WTC11 (cell line): Measurements from ENCODE around the gene DHX57. TPM values are rescaled to one million over a fixed set of nuclear protein-coding genes. Genes with fewer than 3 reads are reported as not detected.

Source experiments
- ATAC-seq: fragments of 200-7000 bp; cut with Tn5 transposase; 2 replicates; pipeline ENCODE4 v1.10.0; 2021; ENCODE audit warnings: mild to moderate bottlenecking, moderate library complexity
- CTCF ChIA-PET: fragments of 300-600 bp; sonication (Branson Sonifier 250); formaldehyde crosslinking; loops from one replicate; lab custom pipeline; 2021; ENCODE audit warnings: antibody characterized with exemption; lab: Charles Lee
- POLR2A ChIA-PET: fragments of 350-600 bp; sonication (Branson Sonifier 250); formaldehyde crosslinking; loops from one replicate; lab custom pipeline; 2021; ENCODE audit warnings: antibody characterized with exemption; lab: Charles Lee
- DNase-seq: peaks from one replicate; pipeline ENCODE4 v3.0.0; 2021; ENCODE audit warnings: low spot score
- H3K27ac Mint-ChIP-seq: 2 replicates; pipeline ENCODE4 v1.8.0; 2021; ENCODE audit warnings: mixed read lengths
- H3K27me3 Mint-ChIP-seq: 2 replicates; pipeline ENCODE4 v1.8.0; 2021; ENCODE audit warnings: low read depth, mild to moderate bottlenecking, moderate library complexity, mixed read lengths
- H3K36me3 Mint-ChIP-seq: 2 replicates; pipeline ENCODE4 v1.8.0; 2021; ENCODE audit warnings: mixed read lengths
- H3K4me1 Mint-ChIP-seq: 2 replicates; pipeline ENCODE4 v1.8.0; 2022; ENCODE audit warnings: mixed read lengths
- H3K4me3 Mint-ChIP-seq: 2 replicates; pipeline ENCODE4 v1.8.0; 2021; ENCODE audit warnings: mild to moderate bottlenecking, moderate library complexity, mixed read lengths
- H3K9me3 Mint-ChIP-seq: 2 replicates; pipeline ENCODE4 v1.8.0; 2021; ENCODE audit warnings: mixed read lengths
- CREB1 ChIP-seq: sonication (generic); formaldehyde crosslinking; IDR thresholded peaks from 2 replicates; pipeline ENCODE4 v1.8.0; 2023; ENCODE audit warnings: mild to moderate bottlenecking, missing genetic modification reagents
- GABPB1 ChIP-seq: sonication (generic); formaldehyde crosslinking; IDR thresholded peaks from 2 replicates; pipeline ENCODE4 v1.8.1; 2023; ENCODE audit warnings: mild to moderate bottlenecking, missing genetic modification reagents
- NR3C1 ChIP-seq: sonication (generic); formaldehyde crosslinking; conservative IDR thresholded peaks from 2 replicates; pipeline ENCODE4 v1.8.1; 2023; ENCODE audit warnings: low read depth, mild to moderate bottlenecking, missing genetic modification reagents
- PRRX2 ChIP-seq: fragments of 250-450 bp; sonication (Bioruptor Pico); IDR thresholded peaks from 2 replicates; pipeline ENCODE4 v1.8.0; 2021; ENCODE audit warnings: mild to moderate bottlenecking
- SOX15 ChIP-seq: fragments of 250-450 bp; sonication (Bioruptor Pico); IDR thresholded peaks from 2 replicates; pipeline ENCODE4 v1.9.0; 2021; ENCODE audit warnings: mild to moderate bottlenecking
- ZNF121 ChIP-seq: sonication (generic); formaldehyde crosslinking; IDR thresholded peaks from 2 replicates; pipeline ENCODE4 v1.8.0; 2023; ENCODE audit warnings: missing genetic modification reagents
- ZNF423 ChIP-seq: fragments of 250-450 bp; sonication (Bioruptor Pico); IDR thresholded peaks from 2 replicates; pipeline ENCODE4 v2.1.2; 2022; ENCODE audit warnings: mild to moderate bottlenecking, moderate library complexity
- total RNA-seq: library from RNA; stranded (reverse); gene quantifications from 3 replicates; pipeline ENCODE4 v1.2.3, GENCODE V29; 2021
- TF ChIP-seq, protein P1 (sequence below): fragments of 250-450 bp; sonication (Bioruptor Pico); IDR thresholded peaks from 2 replicates; pipeline ENCODE4 v1.8.0; 2021; ENCODE audit warnings: mild to moderate bottlenecking
- TF ChIP-seq, protein P2 (sequence below): sonication (generic); formaldehyde crosslinking; IDR thresholded peaks from 2 replicates; pipeline ENCODE4 v1.8.1; 2023; ENCODE audit warnings: mild to moderate bottlenecking, missing genetic modification reagents
- TF ChIP-seq, protein P3 (sequence below): sonication (generic); formaldehyde crosslinking; IDR thresholded peaks from 2 replicates; pipeline ENCODE4 v1.8.1; 2023; ENCODE audit warnings: mild to moderate bottlenecking, missing genetic modification reagents, moderate library complexity
- TF ChIP-seq, protein P4 (sequence below): fragments of 200-600 bp; IDR thresholded peaks from 2 replicates; pipeline ENCODE4 v1.8.0; 2022; ENCODE audit warnings: antibody characterized with exemption
- TF ChIP-seq, protein P5 (sequence below): sonication (generic); formaldehyde crosslinking; IDR thresholded peaks from 2 replicates; pipeline ENCODE4 v1.8.1; 2022; ENCODE audit warnings: mild to moderate bottlenecking, missing genetic modification reagents, moderate library complexity, borderline replicate concordance
- TF ChIP-seq, protein P6 (sequence below): sonication (generic); formaldehyde crosslinking; IDR thresholded peaks from 2 replicates; pipeline ENCODE4 v1.8.1; 2023; ENCODE audit warnings: mild to moderate bottlenecking, missing genetic modification reagents, borderline replicate concordance

The DHX57 gene
- total RNA-seq, 1 experiment from 2014 or later, result 30.3 TPM

DNA sequence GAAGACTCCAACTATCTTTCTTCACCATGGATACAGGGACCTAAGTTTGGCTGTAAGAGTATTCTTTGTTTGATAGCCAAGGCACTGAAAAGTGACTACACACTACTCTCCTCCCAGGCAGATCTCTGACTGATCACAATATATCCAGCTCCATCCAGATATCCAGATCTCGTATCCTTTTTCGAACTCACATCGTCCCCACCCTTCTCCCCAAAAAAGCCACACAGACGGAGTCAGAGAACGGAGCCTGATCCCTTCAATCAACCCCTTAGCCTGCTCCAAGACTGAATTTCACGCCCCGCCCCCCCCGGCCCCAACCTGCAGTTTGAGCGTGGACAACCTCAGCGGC lies 533 bp downstream of the DHX57 start:
- Mint-ChIP-seq H3K4me3 (peak overlapping the region; percentile 87), H3K27me3 (no peaks in the 10 kb centered on the region), H3K27ac (peak overlapping the region; percentile 70), H3K9me3 (peaks cover 13% of the 10 kb centered on the region), H3K4me1 (peaks cover 14% of the 10 kb centered on the region), H3K36me3 (peaks cover 8% of the 10 kb centered on the region; the same call in 1 of the 2 replicates)
- TF ChIP-seq, protein P1, sequence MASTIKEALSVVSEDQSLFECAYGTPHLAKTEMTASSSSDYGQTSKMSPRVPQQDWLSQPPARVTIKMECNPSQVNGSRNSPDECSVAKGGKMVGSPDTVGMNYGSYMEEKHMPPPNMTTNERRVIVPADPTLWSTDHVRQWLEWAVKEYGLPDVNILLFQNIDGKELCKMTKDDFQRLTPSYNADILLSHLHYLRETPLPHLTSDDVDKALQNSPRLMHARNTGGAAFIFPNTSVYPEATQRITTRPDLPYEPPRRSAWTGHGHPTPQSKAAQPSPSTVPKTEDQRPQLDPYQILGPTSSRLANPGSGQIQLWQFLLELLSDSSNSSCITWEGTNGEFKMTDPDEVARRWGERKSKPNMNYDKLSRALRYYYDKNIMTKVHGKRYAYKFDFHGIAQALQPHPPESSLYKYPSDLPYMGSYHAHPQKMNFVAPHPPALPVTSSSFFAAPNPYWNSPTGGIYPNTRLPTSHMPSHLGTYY (CRISPR knock-in tag), result no peak
- TF ChIP-seq ZNF423 (CRISPR knock-in tag) (no peak), NR3C1 (CRISPR knock-in tag) (no peak)
- TF ChIP-seq, protein P2, sequence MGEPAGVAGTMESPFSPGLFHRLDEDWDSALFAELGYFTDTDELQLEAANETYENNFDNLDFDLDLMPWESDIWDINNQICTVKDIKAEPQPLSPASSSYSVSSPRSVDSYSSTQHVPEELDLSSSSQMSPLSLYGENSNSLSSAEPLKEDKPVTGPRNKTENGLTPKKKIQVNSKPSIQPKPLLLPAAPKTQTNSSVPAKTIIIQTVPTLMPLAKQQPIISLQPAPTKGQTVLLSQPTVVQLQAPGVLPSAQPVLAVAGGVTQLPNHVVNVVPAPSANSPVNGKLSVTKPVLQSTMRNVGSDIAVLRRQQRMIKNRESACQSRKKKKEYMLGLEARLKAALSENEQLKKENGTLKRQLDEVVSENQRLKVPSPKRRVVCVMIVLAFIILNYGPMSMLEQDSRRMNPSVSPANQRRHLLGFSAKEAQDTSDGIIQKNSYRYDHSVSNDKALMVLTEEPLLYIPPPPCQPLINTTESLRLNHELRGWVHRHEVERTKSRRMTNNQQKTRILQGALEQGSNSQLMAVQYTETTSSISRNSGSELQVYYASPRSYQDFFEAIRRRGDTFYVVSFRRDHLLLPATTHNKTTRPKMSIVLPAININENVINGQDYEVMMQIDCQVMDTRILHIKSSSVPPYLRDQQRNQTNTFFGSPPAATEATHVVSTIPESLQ (CRISPR knock-in tag), result no peak
- DNase-seq (no peak), ATAC-seq (peak; percentile 11; the same call in 1 of the 2 replicates)
- POLR2A ChIA-PET, result interaction anchor here (0.9 to 2.0 kb wide), 2 partner anchors 124 to 246 kb away, joined by 3 to 11 read pairs; partner anchors contain the start of genes SOS1 and SRSF7
- CTCF ChIA-PET, result interaction anchor here (1.2 to 3.2 kb wide), 3 partner anchors 72 to 354 kb away, joined by 3 to 21 read pairs (median 4); no protein-coding TSS in a partner anchor

DNA sequence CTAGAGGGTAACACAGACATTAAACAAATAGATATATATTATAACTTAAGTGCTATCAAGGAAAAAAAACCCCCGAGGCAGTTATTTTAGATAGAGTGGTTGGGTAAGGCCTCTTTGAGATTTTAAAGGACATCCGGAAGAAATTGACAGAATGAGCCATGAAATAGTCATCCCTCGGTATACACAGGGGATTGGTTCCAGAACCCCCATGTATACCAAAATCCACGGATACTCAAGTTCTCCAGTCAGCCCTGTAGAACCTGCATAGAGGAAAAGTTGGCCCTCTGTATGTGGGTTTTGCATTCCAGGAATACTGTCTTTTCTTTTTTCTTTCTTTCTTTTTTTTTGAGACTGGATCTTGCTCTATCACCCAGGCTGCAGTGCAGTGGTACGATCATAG lies 2.0 kb downstream of the DHX57 start:
- Mint-ChIP-seq H3K4me3 (no peak overlapping the region), H3K27ac (no peak overlapping the region), H3K4me1 (peaks cover 14% of the 10 kb centered on the region), H3K27me3 (no peaks in the 10 kb centered on the region), H3K36me3 (peaks cover 8% of the 10 kb centered on the region; the same call in 1 of the 2 replicates), H3K9me3 (peaks cover 17% of the 10 kb centered on the region)
- ChIA-PET CTCF (no interaction called here), POLR2A (no interaction called here)
- DNase-seq (no peak), ATAC-seq (no peak)
- TF ChIP-seq, protein P3, sequence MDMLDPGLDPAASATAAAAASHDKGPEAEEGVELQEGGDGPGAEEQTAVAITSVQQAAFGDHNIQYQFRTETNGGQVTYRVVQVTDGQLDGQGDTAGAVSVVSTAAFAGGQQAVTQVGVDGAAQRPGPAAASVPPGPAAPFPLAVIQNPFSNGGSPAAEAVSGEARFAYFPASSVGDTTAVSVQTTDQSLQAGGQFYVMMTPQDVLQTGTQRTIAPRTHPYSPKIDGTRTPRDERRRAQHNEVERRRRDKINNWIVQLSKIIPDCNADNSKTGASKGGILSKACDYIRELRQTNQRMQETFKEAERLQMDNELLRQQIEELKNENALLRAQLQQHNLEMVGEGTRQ, result no peak
- TF ChIP-seq, protein P4, sequence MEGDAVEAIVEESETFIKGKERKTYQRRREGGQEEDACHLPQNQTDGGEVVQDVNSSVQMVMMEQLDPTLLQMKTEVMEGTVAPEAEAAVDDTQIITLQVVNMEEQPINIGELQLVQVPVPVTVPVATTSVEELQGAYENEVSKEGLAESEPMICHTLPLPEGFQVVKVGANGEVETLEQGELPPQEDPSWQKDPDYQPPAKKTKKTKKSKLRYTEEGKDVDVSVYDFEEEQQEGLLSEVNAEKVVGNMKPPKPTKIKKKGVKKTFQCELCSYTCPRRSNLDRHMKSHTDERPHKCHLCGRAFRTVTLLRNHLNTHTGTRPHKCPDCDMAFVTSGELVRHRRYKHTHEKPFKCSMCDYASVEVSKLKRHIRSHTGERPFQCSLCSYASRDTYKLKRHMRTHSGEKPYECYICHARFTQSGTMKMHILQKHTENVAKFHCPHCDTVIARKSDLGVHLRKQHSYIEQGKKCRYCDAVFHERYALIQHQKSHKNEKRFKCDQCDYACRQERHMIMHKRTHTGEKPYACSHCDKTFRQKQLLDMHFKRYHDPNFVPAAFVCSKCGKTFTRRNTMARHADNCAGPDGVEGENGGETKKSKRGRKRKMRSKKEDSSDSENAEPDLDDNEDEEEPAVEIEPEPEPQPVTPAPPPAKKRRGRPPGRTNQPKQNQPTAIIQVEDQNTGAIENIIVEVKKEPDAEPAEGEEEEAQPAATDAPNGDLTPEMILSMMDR, result no peak
- no peak for TF ChIP-seq ZNF121 (CRISPR knock-in tag)
- TF ChIP-seq CREB1 (CRISPR knock-in tag), result no peak
- no peak for TF ChIP-seq PRRX2
- TF ChIP-seq NR3C1 (CRISPR knock-in tag), result no peak

DNA sequence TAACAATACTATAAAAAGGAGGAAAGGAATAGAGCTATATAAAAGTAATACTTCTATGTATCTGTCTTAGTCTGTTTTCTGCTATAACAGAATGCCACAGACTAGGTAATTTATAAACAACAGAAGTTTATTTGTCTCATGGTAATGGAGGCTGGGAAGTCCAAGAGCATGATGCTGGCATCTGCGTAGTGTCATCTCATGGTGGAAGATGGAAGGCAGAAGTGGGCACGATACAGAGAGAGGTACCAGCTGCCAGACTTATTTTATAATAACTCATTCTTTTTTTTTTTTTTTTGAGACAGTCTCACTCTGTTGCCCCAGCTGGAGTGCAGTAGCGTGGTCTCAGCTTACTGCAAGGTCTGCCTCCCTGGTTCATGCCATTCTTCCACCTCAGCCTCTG lies 4.3 kb downstream of the DHX57 start:
- ATAC-seq, result no peak
- Mint-ChIP-seq H3K27me3 (no peaks in the 10 kb centered on the region), H3K4me3 (no peak overlapping the region), H3K27ac (no peak overlapping the region), H3K9me3 (peaks cover 17% of the 10 kb centered on the region), H3K36me3 (peaks cover 12% of the 10 kb centered on the region), H3K4me1 (peaks cover 12% of the 10 kb centered on the region)
- DNase-seq, result no peak
- CTCF ChIA-PET, result no interaction called here
- TF ChIP-seq, protein P1 (CRISPR knock-in tag), result no peak
- POLR2A ChIA-PET, result no interaction called here

DNA sequence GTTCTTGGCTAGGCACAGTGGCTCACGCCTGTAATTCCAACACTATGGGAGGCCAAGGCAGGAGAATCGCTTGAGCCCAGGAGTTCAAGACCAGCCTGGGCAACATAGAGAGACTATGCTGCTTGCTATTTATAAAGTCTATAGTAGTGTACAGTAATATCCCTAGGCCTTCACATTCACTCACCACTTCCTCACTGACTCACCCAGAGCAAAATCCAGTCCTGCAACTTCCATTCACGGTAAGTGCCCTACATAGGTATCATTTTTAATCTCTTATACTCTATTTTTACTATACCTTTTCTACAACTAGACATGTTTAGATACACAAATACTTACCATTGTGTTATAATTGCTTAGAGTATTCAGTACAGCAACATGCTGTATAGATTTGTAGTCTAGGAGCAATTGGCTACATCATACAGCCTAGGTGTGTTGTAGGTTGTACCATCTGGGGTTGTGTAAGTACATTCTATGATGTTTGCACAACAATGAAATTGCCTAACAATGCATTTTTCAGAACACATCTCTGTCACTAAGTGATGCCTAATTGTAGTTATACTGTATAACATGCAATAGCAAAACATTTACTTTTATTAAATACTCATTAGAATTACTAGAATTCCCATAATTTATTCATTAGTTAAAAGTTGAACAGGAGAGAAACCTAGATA lies 8.8 kb downstream of the DHX57 start:
- no peaks in the 10 kb centered on the region for H3K4me1 Mint-ChIP-seq
- CTCF ChIA-PET, result no interaction called here
- POLR2A ChIA-PET, result no interaction called here
- peaks cover 16% of the 10 kb centered on the region for H3K36me3 Mint-ChIP-seq
- DNase-seq, result no peak
- H3K9me3 Mint-ChIP-seq, result peaks cover 9% of the 10 kb centered on the region
- no peak overlapping the region for H3K4me3 Mint-ChIP-seq
- no peak overlapping the region for H3K27ac Mint-ChIP-seq
- ATAC-seq, result no peak
- no peaks in the 10 kb centered on the region for H3K27me3 Mint-ChIP-seq
- TF ChIP-seq GABPB1 (CRISPR knock-in tag), result no peak
- TF ChIP-seq SOX15, result no peak
- TF ChIP-seq, protein P5, sequence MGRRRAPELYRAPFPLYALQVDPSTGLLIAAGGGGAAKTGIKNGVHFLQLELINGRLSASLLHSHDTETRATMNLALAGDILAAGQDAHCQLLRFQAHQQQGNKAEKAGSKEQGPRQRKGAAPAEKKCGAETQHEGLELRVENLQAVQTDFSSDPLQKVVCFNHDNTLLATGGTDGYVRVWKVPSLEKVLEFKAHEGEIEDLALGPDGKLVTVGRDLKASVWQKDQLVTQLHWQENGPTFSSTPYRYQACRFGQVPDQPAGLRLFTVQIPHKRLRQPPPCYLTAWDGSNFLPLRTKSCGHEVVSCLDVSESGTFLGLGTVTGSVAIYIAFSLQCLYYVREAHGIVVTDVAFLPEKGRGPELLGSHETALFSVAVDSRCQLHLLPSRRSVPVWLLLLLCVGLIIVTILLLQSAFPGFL (CRISPR knock-in tag), result no peak
- TF ChIP-seq, protein P6, sequence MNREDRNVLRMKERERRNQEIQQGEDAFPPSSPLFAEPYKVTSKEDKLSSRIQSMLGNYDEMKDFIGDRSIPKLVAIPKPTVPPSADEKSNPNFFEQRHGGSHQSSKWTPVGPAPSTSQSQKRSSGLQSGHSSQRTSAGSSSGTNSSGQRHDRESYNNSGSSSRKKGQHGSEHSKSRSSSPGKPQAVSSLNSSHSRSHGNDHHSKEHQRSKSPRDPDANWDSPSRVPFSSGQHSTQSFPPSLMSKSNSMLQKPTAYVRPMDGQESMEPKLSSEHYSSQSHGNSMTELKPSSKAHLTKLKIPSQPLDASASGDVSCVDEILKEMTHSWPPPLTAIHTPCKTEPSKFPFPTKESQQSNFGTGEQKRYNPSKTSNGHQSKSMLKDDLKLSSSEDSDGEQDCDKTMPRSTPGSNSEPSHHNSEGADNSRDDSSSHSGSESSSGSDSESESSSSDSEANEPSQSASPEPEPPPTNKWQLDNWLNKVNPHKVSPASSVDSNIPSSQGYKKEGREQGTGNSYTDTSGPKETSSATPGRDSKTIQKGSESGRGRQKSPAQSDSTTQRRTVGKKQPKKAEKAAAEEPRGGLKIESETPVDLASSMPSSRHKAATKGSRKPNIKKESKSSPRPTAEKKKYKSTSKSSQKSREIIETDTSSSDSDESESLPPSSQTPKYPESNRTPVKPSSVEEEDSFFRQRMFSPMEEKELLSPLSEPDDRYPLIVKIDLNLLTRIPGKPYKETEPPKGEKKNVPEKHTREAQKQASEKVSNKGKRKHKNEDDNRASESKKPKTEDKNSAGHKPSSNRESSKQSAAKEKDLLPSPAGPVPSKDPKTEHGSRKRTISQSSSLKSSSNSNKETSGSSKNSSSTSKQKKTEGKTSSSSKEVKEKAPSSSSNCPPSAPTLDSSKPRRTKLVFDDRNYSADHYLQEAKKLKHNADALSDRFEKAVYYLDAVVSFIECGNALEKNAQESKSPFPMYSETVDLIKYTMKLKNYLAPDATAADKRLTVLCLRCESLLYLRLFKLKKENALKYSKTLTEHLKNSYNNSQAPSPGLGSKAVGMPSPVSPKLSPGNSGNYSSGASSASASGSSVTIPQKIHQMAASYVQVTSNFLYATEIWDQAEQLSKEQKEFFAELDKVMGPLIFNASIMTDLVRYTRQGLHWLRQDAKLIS (CRISPR knock-in tag), result no peak
